ENCODE results near the gene TXNDC16. TPM values are rescaled to one million over a fixed set of nuclear protein-coding genes. Genes with fewer than 3 reads are reported as not detected.

Gene TXNDC16
- total RNA-seq, 1 experiment from 2014 or later, result 10.9 TPM

GRCh38 chr14:52494444-52494843 lies 57.9 kb downstream of the TXNDC16 start:
- DNase-seq (ENCODE audit: low spot score) (no peak), ATAC-seq (no peak)
- Mint-ChIP-seq H3K27ac (no peak overlapping the region), H3K36me3 (peaks cover 8% of the 10 kb centered on the region; the same call in 1 of the 2 replicates), H3K27me3 (ENCODE audit: low read depth) (no peaks in the 10 kb centered on the region), H3K4me3 (no peak overlapping the region), H3K9me3 (peaks cover 15% of the 10 kb centered on the region), H3K4me1 (no peaks in the 10 kb centered on the region)
- TF ChIP-seq, protein P1, sequence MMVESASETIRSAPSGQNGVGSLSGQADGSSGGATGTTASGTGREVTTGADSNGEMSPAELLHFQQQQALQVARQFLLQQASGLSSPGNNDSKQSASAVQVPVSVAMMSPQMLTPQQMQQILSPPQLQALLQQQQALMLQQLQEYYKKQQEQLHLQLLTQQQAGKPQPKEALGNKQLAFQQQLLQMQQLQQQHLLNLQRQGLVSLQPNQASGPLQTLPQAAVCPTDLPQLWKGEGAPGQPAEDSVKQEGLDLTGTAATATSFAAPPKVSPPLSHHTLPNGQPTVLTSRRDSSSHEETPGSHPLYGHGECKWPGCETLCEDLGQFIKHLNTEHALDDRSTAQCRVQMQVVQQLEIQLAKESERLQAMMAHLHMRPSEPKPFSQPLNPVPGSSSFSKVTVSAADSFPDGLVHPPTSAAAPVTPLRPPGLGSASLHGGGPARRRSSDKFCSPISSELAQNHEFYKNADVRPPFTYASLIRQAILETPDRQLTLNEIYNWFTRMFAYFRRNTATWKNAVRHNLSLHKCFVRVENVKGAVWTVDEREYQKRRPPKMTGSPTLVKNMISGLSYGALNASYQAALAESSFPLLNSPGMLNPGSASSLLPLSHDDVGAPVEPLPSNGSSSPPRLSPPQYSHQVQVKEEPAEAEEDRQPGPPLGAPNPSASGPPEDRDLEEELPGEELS (CRISPR knock-in tag; IDR thresholded peaks at IDR 0.05), result no peak
- TF ChIP-seq STAT6 (CRISPR knock-in tag; conservative IDR thresholded peaks at IDR 0.05; ENCODE audit: low read depth), result no peak
- no peak for TF ChIP-seq NR3C1 (CRISPR knock-in tag; conservative IDR thresholded peaks at IDR 0.05; ENCODE audit: low read depth)
- no peak for TF ChIP-seq GABPB1 (CRISPR knock-in tag; IDR thresholded peaks at IDR 0.05)
- TF ChIP-seq MLX (CRISPR knock-in tag; IDR thresholded peaks at IDR 0.05), result no peak
- TF ChIP-seq, protein P2, sequence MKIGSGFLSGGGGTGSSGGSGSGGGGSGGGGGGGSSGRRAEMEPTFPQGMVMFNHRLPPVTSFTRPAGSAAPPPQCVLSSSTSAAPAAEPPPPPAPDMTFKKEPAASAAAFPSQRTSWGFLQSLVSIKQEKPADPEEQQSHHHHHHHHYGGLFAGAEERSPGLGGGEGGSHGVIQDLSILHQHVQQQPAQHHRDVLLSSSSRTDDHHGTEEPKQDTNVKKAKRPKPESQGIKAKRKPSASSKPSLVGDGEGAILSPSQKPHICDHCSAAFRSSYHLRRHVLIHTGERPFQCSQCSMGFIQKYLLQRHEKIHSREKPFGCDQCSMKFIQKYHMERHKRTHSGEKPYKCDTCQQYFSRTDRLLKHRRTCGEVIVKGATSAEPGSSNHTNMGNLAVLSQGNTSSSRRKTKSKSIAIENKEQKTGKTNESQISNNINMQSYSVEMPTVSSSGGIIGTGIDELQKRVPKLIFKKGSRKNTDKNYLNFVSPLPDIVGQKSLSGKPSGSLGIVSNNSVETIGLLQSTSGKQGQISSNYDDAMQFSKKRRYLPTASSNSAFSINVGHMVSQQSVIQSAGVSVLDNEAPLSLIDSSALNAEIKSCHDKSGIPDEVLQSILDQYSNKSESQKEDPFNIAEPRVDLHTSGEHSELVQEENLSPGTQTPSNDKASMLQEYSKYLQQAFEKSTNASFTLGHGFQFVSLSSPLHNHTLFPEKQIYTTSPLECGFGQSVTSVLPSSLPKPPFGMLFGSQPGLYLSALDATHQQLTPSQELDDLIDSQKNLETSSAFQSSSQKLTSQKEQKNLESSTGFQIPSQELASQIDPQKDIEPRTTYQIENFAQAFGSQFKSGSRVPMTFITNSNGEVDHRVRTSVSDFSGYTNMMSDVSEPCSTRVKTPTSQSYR (CRISPR knock-in tag; IDR thresholded peaks at IDR 0.05), result no peak
- CTCF ChIA-PET, result no interaction called here
- POLR2A ChIA-PET, result no interaction called here

GRCh38 chr14:52485350-52485960 lies 66.8 kb downstream of the TXNDC16 start:
- Mint-ChIP-seq H3K9me3 (no peaks in the 10 kb centered on the region), H3K4me1 (no peaks in the 10 kb centered on the region)

More at GRCh38 chr14:52485350-52485960, 66.8 kb downstream of the TXNDC16 start:
- ATAC-seq (no peak), DNase-seq (ENCODE audit: low spot score) (no peak)
- H3K4me3 Mint-ChIP-seq, result no peak overlapping the region
- H3K27me3 Mint-ChIP-seq (ENCODE audit: low read depth), result no peaks in the 10 kb centered on the region
- no peaks in the 10 kb centered on the region for H3K36me3 Mint-ChIP-seq
- ChIA-PET POLR2A (no interaction called here), CTCF (no interaction called here)
- H3K27ac Mint-ChIP-seq, result no peak overlapping the region
- TF ChIP-seq, protein P3, sequence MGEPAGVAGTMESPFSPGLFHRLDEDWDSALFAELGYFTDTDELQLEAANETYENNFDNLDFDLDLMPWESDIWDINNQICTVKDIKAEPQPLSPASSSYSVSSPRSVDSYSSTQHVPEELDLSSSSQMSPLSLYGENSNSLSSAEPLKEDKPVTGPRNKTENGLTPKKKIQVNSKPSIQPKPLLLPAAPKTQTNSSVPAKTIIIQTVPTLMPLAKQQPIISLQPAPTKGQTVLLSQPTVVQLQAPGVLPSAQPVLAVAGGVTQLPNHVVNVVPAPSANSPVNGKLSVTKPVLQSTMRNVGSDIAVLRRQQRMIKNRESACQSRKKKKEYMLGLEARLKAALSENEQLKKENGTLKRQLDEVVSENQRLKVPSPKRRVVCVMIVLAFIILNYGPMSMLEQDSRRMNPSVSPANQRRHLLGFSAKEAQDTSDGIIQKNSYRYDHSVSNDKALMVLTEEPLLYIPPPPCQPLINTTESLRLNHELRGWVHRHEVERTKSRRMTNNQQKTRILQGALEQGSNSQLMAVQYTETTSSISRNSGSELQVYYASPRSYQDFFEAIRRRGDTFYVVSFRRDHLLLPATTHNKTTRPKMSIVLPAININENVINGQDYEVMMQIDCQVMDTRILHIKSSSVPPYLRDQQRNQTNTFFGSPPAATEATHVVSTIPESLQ (CRISPR knock-in tag; IDR thresholded peaks at IDR 0.05), result no peak
- no peak for TF ChIP-seq PRDM15 (CRISPR knock-in tag; IDR thresholded peaks at IDR 0.05)
- TF ChIP-seq NFE2L1 (CRISPR knock-in tag; IDR thresholded peaks at IDR 0.05), result no peak
- TF ChIP-seq KAT7 (CRISPR knock-in tag; IDR thresholded peaks at IDR 0.05; ENCODE audit: borderline replicate concordance), result no peak
- no peak for TF ChIP-seq ZNF671 (CRISPR knock-in tag; IDR thresholded peaks at IDR 0.05)
- no peak for TF ChIP-seq ZNF121 (CRISPR knock-in tag; IDR thresholded peaks at IDR 0.05)
- no peak for TF ChIP-seq ESRRA (CRISPR knock-in tag; IDR thresholded peaks at IDR 0.05; ENCODE audit: borderline replicate concordance)
- TF ChIP-seq, protein P4, sequence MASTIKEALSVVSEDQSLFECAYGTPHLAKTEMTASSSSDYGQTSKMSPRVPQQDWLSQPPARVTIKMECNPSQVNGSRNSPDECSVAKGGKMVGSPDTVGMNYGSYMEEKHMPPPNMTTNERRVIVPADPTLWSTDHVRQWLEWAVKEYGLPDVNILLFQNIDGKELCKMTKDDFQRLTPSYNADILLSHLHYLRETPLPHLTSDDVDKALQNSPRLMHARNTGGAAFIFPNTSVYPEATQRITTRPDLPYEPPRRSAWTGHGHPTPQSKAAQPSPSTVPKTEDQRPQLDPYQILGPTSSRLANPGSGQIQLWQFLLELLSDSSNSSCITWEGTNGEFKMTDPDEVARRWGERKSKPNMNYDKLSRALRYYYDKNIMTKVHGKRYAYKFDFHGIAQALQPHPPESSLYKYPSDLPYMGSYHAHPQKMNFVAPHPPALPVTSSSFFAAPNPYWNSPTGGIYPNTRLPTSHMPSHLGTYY (CRISPR knock-in tag; IDR thresholded peaks at IDR 0.05), result no peak
- no peak for TF ChIP-seq GRHL2 (CRISPR knock-in tag; IDR thresholded peaks at IDR 0.05; ENCODE audit: insufficient replicate concordance, severe bottlenecking)
- TF ChIP-seq OVOL2 (CRISPR knock-in tag; IDR thresholded peaks at IDR 0.05; ENCODE audit: borderline replicate concordance), result no peak
- TF ChIP-seq PRRX2 (CRISPR knock-in tag; IDR thresholded peaks at IDR 0.05), result no peak
- TF ChIP-seq, protein P5, sequence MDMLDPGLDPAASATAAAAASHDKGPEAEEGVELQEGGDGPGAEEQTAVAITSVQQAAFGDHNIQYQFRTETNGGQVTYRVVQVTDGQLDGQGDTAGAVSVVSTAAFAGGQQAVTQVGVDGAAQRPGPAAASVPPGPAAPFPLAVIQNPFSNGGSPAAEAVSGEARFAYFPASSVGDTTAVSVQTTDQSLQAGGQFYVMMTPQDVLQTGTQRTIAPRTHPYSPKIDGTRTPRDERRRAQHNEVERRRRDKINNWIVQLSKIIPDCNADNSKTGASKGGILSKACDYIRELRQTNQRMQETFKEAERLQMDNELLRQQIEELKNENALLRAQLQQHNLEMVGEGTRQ (CRISPR knock-in tag; IDR thresholded peaks at IDR 0.05), result no peak
